Astrocyte (in vitro differentiated cells and primary cell): ENCODE data around the gene NPVF. TPM values are rescaled to one million over a fixed set of nuclear protein-coding genes. Genes with fewer than 3 reads are reported as not detected.

Experiments used
- DNase-seq: peaks from one replicate; pipeline ENCODE4 v3.0.0-alpha.2; 2010; ENCODE audit warnings: low read depth
- FAIRE-seq: peaks from 2 replicates; lab custom pipeline; 2011; peaks lifted over from hg19 to GRCh38; lab: Jason Lieb, UNC
- H2AFZ ChIP-seq: 2 replicates; pipeline ENCODE4 v1.6.0; 2012; ENCODE audit warnings: low read depth, low read length, inconsistent platforms
- H3K27ac ChIP-seq: 2 replicates; pipeline ENCODE4 v1.5.1; 2011; ENCODE audit warnings: low read depth, low read length, inconsistent platforms
- H3K27me3 ChIP-seq: 2 replicates; pipeline ENCODE4 v1.6.0; 2011; ENCODE audit warnings: low read length, inconsistent platforms; ENCODE audit not compliant: insufficient read depth
- H3K36me3 ChIP-seq: 2 replicates; pipeline ENCODE4 v1.5.1; 2011; ENCODE audit warnings: low read length, inconsistent platforms; ENCODE audit not compliant: insufficient read depth
- H3K4me1 ChIP-seq: 2 replicates; pipeline ENCODE4 v1.5.1; 2011; ENCODE audit warnings: low read length, inconsistent platforms; ENCODE audit not compliant: insufficient read depth
- H3K4me2 ChIP-seq: 2 replicates; pipeline ENCODE4 v1.6.0; 2012; ENCODE audit warnings: low read length, inconsistent platforms
- H3K4me3 ChIP-seq: 2 replicates; pipeline ENCODE4 v1.5.1; 2011; ENCODE audit warnings: low read depth, mild to moderate bottlenecking, low read length, inconsistent platforms; ENCODE audit not compliant: insufficient read depth
- H3K79me2 ChIP-seq: 2 replicates; pipeline ENCODE4 v1.6.0; 2012; ENCODE audit warnings: mild to moderate bottlenecking, low read length, inconsistent platforms; ENCODE audit not compliant: insufficient read depth
- H3K9ac ChIP-seq: 2 replicates; pipeline ENCODE4 v1.6.0; 2012; ENCODE audit warnings: mild to moderate bottlenecking, low read length, inconsistent platforms
- H3K9me3 ChIP-seq: 2 replicates; pipeline ENCODE4 v1.5.1; 2012; ENCODE audit warnings: low read depth, mild to moderate bottlenecking, low read length, inconsistent platforms; ENCODE audit not compliant: insufficient read depth
- H4K20me1 ChIP-seq: 2 replicates; pipeline ENCODE4 v1.6.0; 2012; ENCODE audit warnings: low read length, inconsistent platforms; ENCODE audit not compliant: insufficient read depth
- H3K27ac Mint-ChIP-seq: one replicate; pipeline ENCODE4 v1.8.0; 2021; ENCODE audit warnings: mild to moderate bottlenecking, mixed read lengths; ENCODE audit not compliant: unreplicated experiment
- H3K27me3 Mint-ChIP-seq: one replicate; pipeline ENCODE4 v1.8.0; 2021; ENCODE audit warnings: low read depth, mixed read lengths; ENCODE audit not compliant: unreplicated experiment
- H3K36me3 Mint-ChIP-seq: one replicate; pipeline ENCODE4 v1.8.0; 2021; ENCODE audit warnings: low read depth, mixed read lengths; ENCODE audit not compliant: unreplicated experiment
- H3K4me1 Mint-ChIP-seq: one replicate; pipeline ENCODE4 v1.8.0; 2021; ENCODE audit warnings: low read depth, mixed read lengths; ENCODE audit not compliant: unreplicated experiment
- H3K4me3 Mint-ChIP-seq: one replicate; pipeline ENCODE4 v1.8.0; 2021; ENCODE audit warnings: mild to moderate bottlenecking, moderate library complexity, mixed read lengths; ENCODE audit not compliant: unreplicated experiment
- H3K9me3 Mint-ChIP-seq: one replicate; pipeline ENCODE4 v1.8.0; 2021; ENCODE audit warnings: mild to moderate bottlenecking, mixed read lengths; ENCODE audit not compliant: unreplicated experiment
- EZH2 ChIP-seq: IDR thresholded peaks from 2 replicates; pipeline ENCODE4 v1.6.1; 2012; ENCODE audit warnings: mild to moderate bottlenecking, low read length, inconsistent platforms; ENCODE audit not compliant: insufficient read depth
- total RNA-seq: library from RNA; stranded (reverse); gene quantifications from 2 replicates; pipeline ENCODE4 v1.2.1, GENCODE V29; 2021
- TF ChIP-seq, protein P1 (sequence below): IDR thresholded peaks from 2 replicates; pipeline ENCODE4 v1.5.1; 2011; ENCODE audit warnings: low read depth, mild to moderate bottlenecking, inconsistent platforms, low read length, moderate library complexity; ENCODE audit not compliant: insufficient read depth

The NPVF gene
- total RNA-seq, 1 donor from 2014 or later, result not detected

DNA sequence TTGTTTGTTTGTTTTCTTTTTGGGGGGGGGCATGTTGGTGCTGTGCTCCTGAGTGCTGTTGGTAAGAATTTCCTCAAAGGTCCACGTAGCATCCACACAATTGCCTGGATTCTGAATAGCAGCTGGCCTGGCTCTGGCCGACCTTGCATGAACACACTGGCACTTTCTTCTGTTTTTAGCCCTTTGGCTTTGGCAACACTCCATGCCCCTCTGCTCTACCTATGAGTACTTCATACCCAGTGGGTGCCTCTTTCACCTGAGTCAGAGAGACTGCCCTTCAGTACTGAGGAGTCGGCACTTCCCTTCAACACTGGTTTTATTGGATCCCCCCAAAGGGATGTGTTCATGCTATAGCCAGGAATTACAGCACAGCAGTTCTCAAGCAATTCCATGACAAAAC lies 7.2 kb upstream of the NPVF start:
- no peak for DNase-seq
- Histone ChIP-seq H3K36me3 (no peaks in the 10 kb centered on the region), H3K27ac (no peak overlapping the region), H3K9ac (no peak overlapping the region), H3K4me1 (no peaks in the 10 kb centered on the region), H3K27me3 (no peaks in the 10 kb centered on the region), H3K4me2 (no peak overlapping the region), H3K79me2 (no peaks in the 10 kb centered on the region), H2AFZ (no peak overlapping the region), H4K20me1 (no peaks in the 10 kb centered on the region), H3K9me3 (no peaks in the 10 kb centered on the region), H3K4me3 (no peak overlapping the region)
- Mint-ChIP-seq H3K36me3 (no peaks in the 10 kb centered on the region), H3K27ac (no peak overlapping the region), H3K9me3 (peaks cover 2% of the 10 kb centered on the region), H3K4me1 (no peaks in the 10 kb centered on the region), H3K27me3 (peaks cover 12% of the 10 kb centered on the region), H3K4me3 (no peak overlapping the region)
- FAIRE-seq, result no peak
- no peak for TF ChIP-seq EZH2
- TF ChIP-seq, protein P1, sequence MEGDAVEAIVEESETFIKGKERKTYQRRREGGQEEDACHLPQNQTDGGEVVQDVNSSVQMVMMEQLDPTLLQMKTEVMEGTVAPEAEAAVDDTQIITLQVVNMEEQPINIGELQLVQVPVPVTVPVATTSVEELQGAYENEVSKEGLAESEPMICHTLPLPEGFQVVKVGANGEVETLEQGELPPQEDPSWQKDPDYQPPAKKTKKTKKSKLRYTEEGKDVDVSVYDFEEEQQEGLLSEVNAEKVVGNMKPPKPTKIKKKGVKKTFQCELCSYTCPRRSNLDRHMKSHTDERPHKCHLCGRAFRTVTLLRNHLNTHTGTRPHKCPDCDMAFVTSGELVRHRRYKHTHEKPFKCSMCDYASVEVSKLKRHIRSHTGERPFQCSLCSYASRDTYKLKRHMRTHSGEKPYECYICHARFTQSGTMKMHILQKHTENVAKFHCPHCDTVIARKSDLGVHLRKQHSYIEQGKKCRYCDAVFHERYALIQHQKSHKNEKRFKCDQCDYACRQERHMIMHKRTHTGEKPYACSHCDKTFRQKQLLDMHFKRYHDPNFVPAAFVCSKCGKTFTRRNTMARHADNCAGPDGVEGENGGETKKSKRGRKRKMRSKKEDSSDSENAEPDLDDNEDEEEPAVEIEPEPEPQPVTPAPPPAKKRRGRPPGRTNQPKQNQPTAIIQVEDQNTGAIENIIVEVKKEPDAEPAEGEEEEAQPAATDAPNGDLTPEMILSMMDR, result no peak

DNA sequence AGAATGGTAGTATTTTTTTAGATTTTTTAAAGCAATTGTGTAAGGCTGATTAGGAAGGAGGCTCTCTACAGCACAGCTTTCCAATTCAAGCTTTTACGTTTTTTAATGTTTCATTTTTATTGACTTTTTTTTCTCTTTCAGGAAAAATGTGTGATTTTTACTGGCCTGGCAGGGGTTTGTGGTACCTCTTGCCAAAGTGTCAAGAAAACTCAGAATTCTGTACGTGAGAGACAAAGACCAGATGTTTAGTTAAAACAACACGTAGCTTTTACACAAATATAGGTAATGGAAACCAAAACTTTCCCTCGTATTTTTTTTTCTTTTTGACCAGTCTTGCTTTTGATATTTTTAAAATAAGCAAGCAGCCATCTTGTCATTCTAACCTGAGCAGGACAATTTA lies 6.0 kb upstream of the NPVF start:
- Mint-ChIP-seq H3K27ac (no peak overlapping the region), H3K27me3 (peaks cover 8% of the 10 kb centered on the region), H3K36me3 (no peaks in the 10 kb centered on the region), H3K9me3 (peaks cover 2% of the 10 kb centered on the region), H3K4me3 (no peak overlapping the region), H3K4me1 (no peaks in the 10 kb centered on the region)
- TF ChIP-seq, protein P1, result no peak
- no peak for TF ChIP-seq EZH2
- Histone ChIP-seq H4K20me1 (no peaks in the 10 kb centered on the region), H3K4me2 (no peak overlapping the region), H2AFZ (no peak overlapping the region), H3K9me3 (no peaks in the 10 kb centered on the region), H3K79me2 (no peaks in the 10 kb centered on the region), H3K9ac (no peak overlapping the region), H3K27me3 (no peaks in the 10 kb centered on the region), H3K36me3 (no peaks in the 10 kb centered on the region), H3K4me1 (no peaks in the 10 kb centered on the region), H3K27ac (no peak overlapping the region), H3K4me3 (no peak overlapping the region)
- DNase-seq (no peak), FAIRE-seq (no peak)

DNA sequence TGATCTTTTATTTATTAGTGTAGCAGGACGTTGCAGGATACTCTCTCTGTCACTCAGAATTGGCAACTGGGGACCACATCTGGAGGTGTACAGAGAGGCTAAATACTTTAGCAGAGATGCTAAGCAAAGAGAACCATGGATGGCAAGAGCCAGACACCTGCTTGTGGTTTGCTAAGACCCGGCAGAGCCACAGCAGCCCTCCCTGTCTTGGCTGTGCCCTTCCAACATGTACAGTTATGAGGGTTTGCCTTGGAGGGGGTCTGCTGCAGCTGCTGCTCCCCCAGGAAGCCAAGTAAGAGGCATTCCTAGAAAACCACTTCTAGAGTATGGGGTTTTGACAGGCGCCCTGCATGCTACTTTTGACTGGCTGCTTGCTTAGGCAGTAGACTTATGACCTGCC lies 5.1 kb downstream of the NPVF start:
- peaks cover 14% of the 10 kb centered on the region for H3K27me3 Mint-ChIP-seq
- H3K9me3 ChIP-seq, result no peaks in the 10 kb centered on the region
- TF ChIP-seq, protein P1, result no peak
- TF ChIP-seq EZH2, result no peak
- H3K27ac Mint-ChIP-seq, result no peak overlapping the region
- H3K4me2 ChIP-seq, result no peak overlapping the region
- H2AFZ ChIP-seq, result no peak overlapping the region
- no peak for DNase-seq
- H3K36me3 ChIP-seq, result no peaks in the 10 kb centered on the region
- H3K36me3 Mint-ChIP-seq, result no peaks in the 10 kb centered on the region
- H3K27ac ChIP-seq, result no peak overlapping the region
- no peak overlapping the region for H3K4me3 ChIP-seq
- H3K9ac ChIP-seq, result no peak overlapping the region
- H3K79me2 ChIP-seq, result no peaks in the 10 kb centered on the region
- H3K4me1 Mint-ChIP-seq, result no peaks in the 10 kb centered on the region
- no peaks in the 10 kb centered on the region for H4K20me1 ChIP-seq
- H3K9me3 Mint-ChIP-seq, result no peaks in the 10 kb centered on the region
- H3K27me3 ChIP-seq, result no peaks in the 10 kb centered on the region
- no peak overlapping the region for H3K4me3 Mint-ChIP-seq
- no peaks in the 10 kb centered on the region for H3K4me1 ChIP-seq
- FAIRE-seq, result no peak
